RWPE2 (cell line): Measurements from ENCODE around the gene CENPQ.

Experiments
- ATAC-seq: fragments of 200-7000 bp; cut with Tn5 transposase; 3 replicates; pipeline ENCODE4 v1.9.1; 2021; ENCODE audit warnings: low read depth
- DNase-seq: peaks from one replicate; pipeline ENCODE4 v3.0.0-alpha.2; 2020; ENCODE audit warnings: low spot score
- H3K27ac ChIP-seq: fragments of 450-650 bp; 2 replicates; pipeline ENCODE4 v1.5.1; 2017; ENCODE audit warnings: mild to moderate bottlenecking; ENCODE audit not compliant: poor library complexity, severe bottlenecking
- H3K27me3 ChIP-seq: fragments of 250-450 bp; sonication (Bioruptor Pico); 2 replicates; pipeline ENCODE4 v1.5.1; 2021; ENCODE audit warnings: mild to moderate bottlenecking, moderate library complexity; ENCODE audit not compliant: insufficient read depth, poor library complexity, severe bottlenecking
- H3K36me3 ChIP-seq: fragments of 250-450 bp; sonication (Bioruptor Pico); 2 replicates; pipeline ENCODE4 v1.5.1; 2020; ENCODE audit warnings: low read depth, mild to moderate bottlenecking, moderate library complexity
- H3K4me1 ChIP-seq: fragments of 250-450 bp; sonication (Bioruptor Pico); 2 replicates; pipeline ENCODE4 v1.5.1; 2021; ENCODE audit warnings: mild to moderate bottlenecking, moderate library complexity; ENCODE audit not compliant: insufficient read depth, poor library complexity, severe bottlenecking
- H3K4me3 ChIP-seq: fragments of 250-450 bp; sonication (Bioruptor Pico); 2 replicates; pipeline ENCODE4 v1.5.1; 2021; ENCODE audit warnings: mild to moderate bottlenecking, moderate library complexity; ENCODE audit not compliant: severe bottlenecking
- H3K9me3 ChIP-seq: fragments of 250-450 bp; sonication (Bioruptor Pico); 2 replicates; pipeline ENCODE4 v1.5.1; 2021; ENCODE audit warnings: mild to moderate bottlenecking, moderate library complexity; ENCODE audit not compliant: severe bottlenecking
- TF ChIP-seq, protein P1 (sequence below): fragments of 450-650 bp; IDR thresholded peaks from one replicate; pipeline ENCODE4 v1.5.1; 2017; ENCODE audit warnings: mild to moderate bottlenecking, moderate library complexity; ENCODE audit not compliant: poor library complexity, severe bottlenecking

CENPQ gene

DNA sequence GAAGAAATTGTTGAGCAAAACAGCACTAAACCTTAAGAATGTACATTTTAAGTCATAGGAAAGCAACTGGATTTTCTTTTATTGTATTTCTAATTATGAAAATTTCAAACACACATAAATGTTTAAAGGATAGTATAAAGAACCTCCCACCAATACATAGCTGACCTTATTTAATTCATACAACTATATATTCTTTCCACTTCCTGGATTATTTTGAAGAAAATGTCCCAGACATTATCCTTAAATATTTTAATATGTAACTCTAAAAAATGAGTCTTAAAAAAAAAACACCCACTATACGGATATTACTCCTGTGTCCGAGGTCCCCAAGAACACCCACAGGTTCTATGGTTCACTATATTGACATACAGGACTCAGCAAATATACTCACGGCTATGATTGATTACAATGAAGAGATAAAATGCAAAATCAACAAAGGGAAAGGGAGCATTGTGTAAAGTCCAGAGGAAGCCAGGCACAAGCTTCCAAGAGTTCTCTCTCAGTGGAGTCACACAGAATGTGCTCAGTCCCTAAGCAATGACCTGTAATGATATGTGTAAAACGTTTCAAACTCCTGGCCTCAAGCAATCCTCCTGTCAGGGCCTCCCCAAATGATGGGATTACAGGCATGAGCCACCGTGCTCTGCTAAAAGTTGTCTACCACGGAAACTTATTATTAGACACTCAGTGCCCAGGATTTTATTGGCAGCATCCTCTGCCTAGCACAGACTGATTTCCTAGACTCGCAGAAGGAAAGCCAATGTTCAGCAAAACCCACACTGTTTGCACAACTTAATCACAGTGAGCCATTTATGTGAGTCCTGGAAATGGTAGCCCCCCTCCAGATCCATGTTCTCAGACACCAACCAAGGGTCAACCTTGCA lies 59.8 kb downstream of the CENPQ start:
- H3K36me3 ChIP-seq = no peaks in the 10 kb centered on the region
- no peak overlapping the region for H3K27ac ChIP-seq
- H3K27me3 ChIP-seq = no peaks in the 10 kb centered on the region
- TF ChIP-seq, protein P1, sequence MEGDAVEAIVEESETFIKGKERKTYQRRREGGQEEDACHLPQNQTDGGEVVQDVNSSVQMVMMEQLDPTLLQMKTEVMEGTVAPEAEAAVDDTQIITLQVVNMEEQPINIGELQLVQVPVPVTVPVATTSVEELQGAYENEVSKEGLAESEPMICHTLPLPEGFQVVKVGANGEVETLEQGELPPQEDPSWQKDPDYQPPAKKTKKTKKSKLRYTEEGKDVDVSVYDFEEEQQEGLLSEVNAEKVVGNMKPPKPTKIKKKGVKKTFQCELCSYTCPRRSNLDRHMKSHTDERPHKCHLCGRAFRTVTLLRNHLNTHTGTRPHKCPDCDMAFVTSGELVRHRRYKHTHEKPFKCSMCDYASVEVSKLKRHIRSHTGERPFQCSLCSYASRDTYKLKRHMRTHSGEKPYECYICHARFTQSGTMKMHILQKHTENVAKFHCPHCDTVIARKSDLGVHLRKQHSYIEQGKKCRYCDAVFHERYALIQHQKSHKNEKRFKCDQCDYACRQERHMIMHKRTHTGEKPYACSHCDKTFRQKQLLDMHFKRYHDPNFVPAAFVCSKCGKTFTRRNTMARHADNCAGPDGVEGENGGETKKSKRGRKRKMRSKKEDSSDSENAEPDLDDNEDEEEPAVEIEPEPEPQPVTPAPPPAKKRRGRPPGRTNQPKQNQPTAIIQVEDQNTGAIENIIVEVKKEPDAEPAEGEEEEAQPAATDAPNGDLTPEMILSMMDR = no peak
- H3K9me3 ChIP-seq = no peaks in the 10 kb centered on the region
- ATAC-seq (no peak), DNase-seq (no peak)
- H3K4me3 ChIP-seq = no peak overlapping the region
- no peaks in the 10 kb centered on the region for H3K4me1 ChIP-seq

DNA sequence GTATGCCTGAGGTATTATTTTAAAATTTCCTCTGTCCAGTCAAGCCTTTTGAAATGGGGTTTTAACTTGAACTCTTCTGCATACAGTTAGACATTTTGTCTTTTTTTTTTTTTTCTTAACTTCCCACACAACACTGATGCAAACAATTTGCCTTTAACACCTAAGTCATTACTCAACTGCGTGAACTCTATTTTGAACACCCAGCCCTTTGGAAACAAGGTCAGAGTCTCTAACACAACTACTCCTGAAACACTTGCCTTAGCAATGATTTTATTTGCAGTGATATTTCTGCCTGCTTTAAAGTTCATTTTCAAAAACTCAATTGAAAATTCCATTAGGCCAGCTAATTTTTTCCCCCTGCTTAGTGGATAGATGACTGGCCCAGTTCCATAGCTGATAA lies 60.7 kb downstream of the CENPQ start:
- H3K36me3 ChIP-seq = no peaks in the 10 kb centered on the region
- DNase-seq (no peak), ATAC-seq (no peak)
- H3K27me3 ChIP-seq = no peaks in the 10 kb centered on the region
- H3K4me3 ChIP-seq = no peak overlapping the region
- no peaks in the 10 kb centered on the region for H3K4me1 ChIP-seq
- TF ChIP-seq, protein P1 = no peak
- H3K27ac ChIP-seq = no peak overlapping the region
- no peaks in the 10 kb centered on the region for H3K9me3 ChIP-seq

DNA sequence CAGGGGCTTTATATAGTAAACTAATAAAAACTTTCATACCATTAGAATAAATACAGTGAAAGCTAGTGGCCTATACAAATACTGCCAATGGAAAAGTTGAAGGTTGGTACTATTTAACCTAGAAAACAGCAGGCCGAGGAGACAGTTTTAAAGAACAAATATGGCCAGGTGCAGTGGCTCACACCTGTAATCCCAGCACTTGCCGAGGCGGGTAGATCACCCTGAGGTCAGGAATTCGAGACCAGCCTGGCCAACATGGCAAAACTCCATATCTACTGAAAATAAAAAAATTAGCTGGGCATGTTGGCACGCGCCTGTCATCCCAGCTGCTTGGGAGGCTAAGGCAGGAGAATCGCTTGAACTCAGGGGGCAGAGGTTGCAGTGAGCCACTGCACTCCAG lies 61.4 kb downstream of the CENPQ start:
- H3K27me3 ChIP-seq = no peaks in the 10 kb centered on the region
- ATAC-seq (no peak), DNase-seq (no peak)
- H3K4me3 ChIP-seq = no peak overlapping the region
- H3K36me3 ChIP-seq = no peaks in the 10 kb centered on the region
- H3K27ac ChIP-seq = no peak overlapping the region
- H3K4me1 ChIP-seq = no peaks in the 10 kb centered on the region
- no peaks in the 10 kb centered on the region for H3K9me3 ChIP-seq
- TF ChIP-seq, protein P1 = no peak

DNA sequence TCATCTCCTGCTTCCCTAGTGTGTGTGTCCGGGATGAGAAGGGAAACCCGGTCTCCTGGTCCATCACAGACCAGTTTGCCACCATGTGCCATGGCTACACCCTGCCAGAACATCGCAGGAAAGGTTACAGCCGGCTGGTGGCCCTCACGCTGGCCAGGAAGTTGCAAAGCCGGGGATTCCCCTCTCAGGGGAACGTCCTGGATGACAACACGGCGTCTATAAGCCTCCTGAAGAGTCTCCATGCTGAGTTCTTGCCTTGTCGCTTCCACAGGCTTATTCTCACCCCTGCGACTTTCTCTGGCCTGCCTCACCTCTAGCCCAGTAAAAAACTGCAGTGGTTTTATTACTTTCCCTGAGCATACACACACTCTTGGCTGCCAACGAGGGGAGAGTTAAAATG lies 63.4 kb downstream of the CENPQ start:
- DNase-seq = no peak

More for the DNA sequence above, 63.4 kb downstream of the CENPQ start:
- Histone ChIP-seq H3K36me3 (no peaks in the 10 kb centered on the region), H3K27me3 (no peaks in the 10 kb centered on the region), H3K9me3 (no peaks in the 10 kb centered on the region), H3K4me1 (no peaks in the 10 kb centered on the region), H3K4me3 (no peak overlapping the region), H3K27ac (no peak overlapping the region)
- TF ChIP-seq, protein P1 = no peak
- ATAC-seq = no peak
